SU-DHL-6 (cell line): ENCODE measurements around the gene DCLK3.

Source experiments
- CTCF ChIP-seq: fragments of 200-600 bp; sonication (generic); IDR thresholded peaks from one replicate; pipeline ENCODE4 v1.5.1; 2017; ENCODE audit warnings: antibody characterized with exemption, mild to moderate bottlenecking, low read length, moderate library complexity; ENCODE audit not compliant: insufficient read depth, poor library complexity, severe bottlenecking
- EZH2phosphoT487 ChIP-seq: fragments of 200-600 bp; sonication (generic), shearing (Covaris generic); conservative IDR thresholded peaks from 2 replicates; pipeline ENCODE4 v1.6.1; 2018; ENCODE audit warnings: mild to moderate bottlenecking, antibody characterized with exemption, low read length, moderate library complexity, mixed read lengths

DNA sequence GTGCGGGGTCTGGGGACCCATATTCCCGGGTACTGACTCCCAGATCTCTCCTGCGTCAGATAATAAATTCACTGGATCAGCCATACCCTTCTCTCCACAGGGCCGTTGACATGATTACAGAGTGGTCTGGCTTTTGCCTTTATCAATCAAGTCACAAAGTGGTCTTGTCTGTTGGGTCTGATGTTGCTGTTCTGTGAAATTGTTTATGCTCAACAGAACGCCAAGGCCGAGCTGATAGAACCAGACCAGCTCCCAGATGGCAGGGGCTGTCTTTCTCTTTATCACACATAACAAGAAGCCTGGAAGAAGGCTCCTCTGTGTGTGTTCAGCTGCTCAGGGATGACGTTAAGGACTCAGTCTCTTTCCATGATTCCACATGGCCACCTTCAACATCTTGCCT, 751 bp upstream of the DCLK3 start:
- TF ChIP-seq CTCF, result no peak
- no peak for TF ChIP-seq EZH2phosphoT487
